T-cell (primary cell): ENCODE data around the gene TLE1. TPM values are rescaled to one million over a fixed set of nuclear protein-coding genes. Genes with fewer than 3 reads are reported as not detected.

Source experiments
- ATAC-seq, 4 experiments: fragments of 200-7000 bp in 3 of 4; fragments of 150-1000 bp in 1 of 4; cut with Tn5 transposase; replicated peaks in 1 of 4; 1 replicate in 3 of 4; 2 replicates in 1 of 4; pipeline ENCODE4 v1.10.0; 2021; ENCODE audit warnings: moderate library complexity in 3 of 4, mild to moderate bottlenecking in 2 of 4, moderate number of reproducible peaks in 1 of 4
- CTCF ChIA-PET, 2 donors: fragments of 300-600 bp; sonication (Branson Sonifier 250); formaldehyde crosslinking; loops; one replicate each; lab custom pipeline; 2022; ENCODE audit warnings: antibody characterized with exemption in 2 of 2; lab: Charles Lee
- POLR2A ChIA-PET, 2 donors: fragments of 300-600 bp; sonication (Branson Sonifier 250); formaldehyde crosslinking; loops; one replicate each; lab custom pipeline; 2022; ENCODE audit warnings: antibody characterized with exemption in 2 of 2; lab: Charles Lee
- DNase-seq, 35 experiments: peaks; one replicate each; pipeline versions ENCODE4 v3.0.0 to v3.0.0-alpha.2; 2013 to 2023
- H3K27ac ChIP-seq: one replicate; pipeline ENCODE4 v1.5.1; 2013; ENCODE audit warnings: low read length
- H3K27me3 ChIP-seq, 2 experiments: replicated peaks in 1 of 2; 1 replicate in 1 of 2; 2 replicates in 1 of 2; pipeline versions ENCODE4 v1.6.1 to v1.7.0; 2013; ENCODE audit warnings: low read length in 1 of 2, mixed read lengths in 1 of 2; ENCODE audit not compliant: control insufficient read depth in 2 of 2, insufficient read depth in 2 of 2; ENCODE audit errors: extremely low read depth in 1 of 2
- H3K36me3 ChIP-seq, 2 donors: 1 replicate in 1 of 2; 2 replicates in 1 of 2; pipeline versions ENCODE4 v1.6.1 to v1.7.0; 2013; ENCODE audit warnings: low read length in 1 of 2; ENCODE audit not compliant: control insufficient read depth in 2 of 2, insufficient read depth in 1 of 2; ENCODE audit errors: extremely low read depth in 1 of 2
- H3K4me1 ChIP-seq, 2 experiments: 1 replicate in 1 of 2; 2 replicates in 1 of 2; pipeline versions ENCODE4 v1.6.1 to v1.7.0; 2013; ENCODE audit warnings: low read length in 2 of 2, mixed read lengths in 1 of 2; ENCODE audit not compliant: insufficient read depth in 2 of 2, control insufficient read depth in 1 of 2; ENCODE audit errors: extremely low read depth in 1 of 2
- H3K4me3 ChIP-seq, 2 donors: 1 replicate in 1 of 2; 2 replicates in 1 of 2; pipeline versions ENCODE4 v1.5.1 to v1.7.0; 2013; ENCODE audit warnings: mild to moderate bottlenecking in 2 of 2, low read length in 1 of 2, moderate library complexity in 1 of 2; ENCODE audit not compliant: control insufficient read depth in 1 of 2; ENCODE audit errors: extremely low read depth in 1 of 2
- H3K9me3 ChIP-seq: 2 replicates; pipeline ENCODE4 v1.7.0; 2013
- H3K27ac Mint-ChIP-seq, 2 donors: one replicate each; pipeline ENCODE4 v1.8.0; 2020 to 2021; ENCODE audit warnings: mild to moderate bottlenecking in 2 of 2, mixed read lengths in 2 of 2
- H3K27me3 Mint-ChIP-seq, 2 donors: one replicate each; pipeline ENCODE4 v1.8.0; 2021 to 2022; ENCODE audit warnings: mixed read lengths in 2 of 2
- H3K36me3 Mint-ChIP-seq: one replicate; pipeline ENCODE4 v1.8.0; 2021; ENCODE audit warnings: mixed read lengths
- H3K4me1 Mint-ChIP-seq, 3 donors: one replicate each; pipeline ENCODE4 v1.8.0; 2020 to 2022; ENCODE audit warnings: mixed read lengths in 3 of 3, mild to moderate bottlenecking in 1 of 3
- H3K4me3 Mint-ChIP-seq, 3 donors: one replicate each; pipeline ENCODE4 v1.8.0; 2020 to 2022; ENCODE audit warnings: mild to moderate bottlenecking in 3 of 3, mixed read lengths in 3 of 3, moderate library complexity in 3 of 3
- H3K9me3 Mint-ChIP-seq, 3 donors: one replicate each; pipeline ENCODE4 v1.8.0; 2020 to 2022; ENCODE audit warnings: mixed read lengths in 3 of 3
- WGBS: methylation state at CpG from one replicate; pipeline ENCODE4 v1.1.5; 2013; ENCODE audit warnings: missing lambda C conversion rate; ENCODE audit not compliant: insufficient coverage; 5-methylcytosine and 5-hydroxymethylcytosine counted together
- total RNA-seq, 35 experiments: library from RNA in 6 of 35; stranded (reverse) in 6 of 35; fragments of 120-200 nt in 1 of 35; gene quantifications; one replicate each; pipeline versions ENCODE4 v1.2.1 to v1.2.4 and lab custom pipeline; 2013 to 2026

TLE1 gene
- total RNA-seq, 5 donors from 2014 or later (not counting 1 experiment from before 2014, with no cell fraction given) = 1.3 to 3.5 (median 2.8) TPM

GRCh38 chr9:81563739-81564138 lies 125.6 kb downstream of the TLE1 start:
- no peaks in the 10 kb centered on the region for H3K4me1 Mint-ChIP-seq
- no peak for DNase-seq
- Histone ChIP-seq H3K27me3 (no peaks in the 10 kb centered on the region), H3K36me3 (no peaks in the 10 kb centered on the region), H3K27ac (no peak overlapping the region), H3K9me3 (no peaks in the 10 kb centered on the region), H3K4me1 (peaks cover 0 to 2% of the 10 kb centered on the region in 2 experiments), H3K4me3 (no peak overlapping the region)
- ATAC-seq = no peak
- H3K36me3 Mint-ChIP-seq = no peaks in the 10 kb centered on the region
- H3K27ac Mint-ChIP-seq = no peak overlapping the region
- peaks cover 0 to 4% of the 10 kb centered on the region in 2 donors for H3K27me3 Mint-ChIP-seq
- H3K4me3 Mint-ChIP-seq = no peak overlapping the region
- ChIA-PET CTCF (no interaction called here), POLR2A (no interaction called here)
- H3K9me3 Mint-ChIP-seq = peaks cover 0 to 4% (median 3%) of the 10 kb centered on the region in 3 donors
- WGBS = 100% methylated on average over 1 of the region's 2 CpGs

GRCh38 chr9:81563020-81563407 lies 126.3 kb downstream of the TLE1 start:
- H3K27ac ChIP-seq = no peak overlapping the region
- ChIA-PET POLR2A (no interaction called here), CTCF (no interaction called here)
- no peaks in the 10 kb centered on the region for H3K9me3 ChIP-seq
- Mint-ChIP-seq H3K27ac (no peak overlapping the region), H3K36me3 (no peaks in the 10 kb centered on the region), H3K4me1 (no peaks in the 10 kb centered on the region), H3K27me3 (peaks cover 0 to 4% of the 10 kb centered on the region in 2 donors), H3K4me3 (no peak overlapping the region), H3K9me3 (peaks cover 0 to 4% (median 3%) of the 10 kb centered on the region in 3 donors)
- peaks cover 0 to 2% of the 10 kb centered on the region in 2 experiments for H3K4me1 ChIP-seq
- H3K36me3 ChIP-seq = no peaks in the 10 kb centered on the region
- WGBS = 100% methylated on average over 2 of the region's 4 CpGs
- ATAC-seq (no peak), DNase-seq (no peak)
- no peak overlapping the region for H3K4me3 ChIP-seq
- no peaks in the 10 kb centered on the region for H3K27me3 ChIP-seq

GRCh38 chr9:81562231-81563019 lies 126.9 kb downstream of the TLE1 start:
- POLR2A ChIA-PET = no interaction called here
- H3K9me3 ChIP-seq = no peaks in the 10 kb centered on the region
- Mint-ChIP-seq H3K4me1 (no peaks in the 10 kb centered on the region), H3K27ac (no peak overlapping the region), H3K36me3 (no peaks in the 10 kb centered on the region), H3K4me3 (no peak overlapping the region), H3K27me3 (peaks cover 0 to 4% of the 10 kb centered on the region in 2 donors), H3K9me3 (peaks cover 0 to 7% (median 3%) of the 10 kb centered on the region in 3 donors)
- no peaks in the 10 kb centered on the region for H3K27me3 ChIP-seq
- CTCF ChIA-PET = no interaction called here
- no peak overlapping the region for H3K27ac ChIP-seq
- peaks cover 0 to 2% of the 10 kb centered on the region in 2 experiments for H3K4me1 ChIP-seq
- DNase-seq = no peak
- H3K36me3 ChIP-seq = no peaks in the 10 kb centered on the region
- H3K4me3 ChIP-seq = no peak overlapping the region
- ATAC-seq = no peak
- WGBS = 91% methylated on average over 5 of the region's 10 CpGs

- ATAC-seq (no peak), DNase-seq (no peak)
- POLR2A ChIA-PET = no interaction called here
These were observed 128.3 kb downstream of the TLE1 start for GRCh38 chr9:81560851-81561732.

GRCh38 chr9:81559709-81560108 lies 129.6 kb downstream of the TLE1 start:
- H3K4me1 ChIP-seq = peaks cover 0 to 2% of the 10 kb centered on the region in 2 experiments
- WGBS = 89% methylated on average over 2 of the region's 4 CpGs

More at GRCh38 chr9:81560851-81561732, 128.3 kb downstream of the TLE1 start:
- no peak overlapping the region for H3K27ac Mint-ChIP-seq
- no peaks in the 10 kb centered on the region for H3K36me3 Mint-ChIP-seq
- peaks cover 0 to 2% of the 10 kb centered on the region in 2 experiments for H3K4me1 ChIP-seq
- CTCF ChIA-PET = no interaction called here
- H3K4me3 Mint-ChIP-seq = no peak overlapping the region
- no peak overlapping the region for H3K4me3 ChIP-seq
- no peaks in the 10 kb centered on the region for H3K9me3 ChIP-seq
- H3K27me3 ChIP-seq = no peaks in the 10 kb centered on the region
- no peak overlapping the region for H3K27ac ChIP-seq
- no peaks in the 10 kb centered on the region for H3K36me3 ChIP-seq
- H3K4me1 Mint-ChIP-seq = no peaks in the 10 kb centered on the region
- 84% methylated on average over 5 of the region's 13 CpGs for WGBS
- H3K9me3 Mint-ChIP-seq = peaks cover 0 to 7% (median 2%) of the 10 kb centered on the region in 3 donors
- peaks cover 0 to 4% of the 10 kb centered on the region in 2 donors for H3K27me3 Mint-ChIP-seq

GRCh38 chr9:81559197-81559596 lies 130.2 kb downstream of the TLE1 start:
- ATAC-seq (no peak), DNase-seq (no peak)
- WGBS = 70% methylated on average over 3 of the region's 4 CpGs
- H3K9me3 ChIP-seq = no peaks in the 10 kb centered on the region
- H3K4me1 ChIP-seq = peaks cover 0 to 2% of the 10 kb centered on the region in 2 experiments
- ChIA-PET POLR2A (no interaction called here), CTCF (no interaction called here)
- no peaks in the 10 kb centered on the region for H3K27me3 ChIP-seq
- Mint-ChIP-seq H3K9me3 (peaks cover 0 to 3% (median 0%) of the 10 kb centered on the region in 3 donors), H3K27ac (no peak overlapping the region), H3K36me3 (no peaks in the 10 kb centered on the region), H3K4me1 (no peaks in the 10 kb centered on the region), H3K4me3 (no peak overlapping the region), H3K27me3 (no peaks in the 10 kb centered on the region)
- H3K4me3 ChIP-seq = no peak overlapping the region
- no peaks in the 10 kb centered on the region for H3K36me3 ChIP-seq
- H3K27ac ChIP-seq = no peak overlapping the region

More at GRCh38 chr9:81559709-81560108, 129.6 kb downstream of the TLE1 start:
- H3K27ac ChIP-seq = no peak overlapping the region
- H3K4me1 Mint-ChIP-seq = no peaks in the 10 kb centered on the region
- DNase-seq (no peak), ATAC-seq (no peak)
- H3K27me3 Mint-ChIP-seq = peaks cover 0 to 3% of the 10 kb centered on the region in 2 donors
- no peaks in the 10 kb centered on the region for H3K9me3 ChIP-seq
- no peak overlapping the region for H3K4me3 Mint-ChIP-seq
- no peaks in the 10 kb centered on the region for H3K27me3 ChIP-seq
- ChIA-PET POLR2A (no interaction called here), CTCF (no interaction called here)
- H3K4me3 ChIP-seq = no peak overlapping the region
- H3K27ac Mint-ChIP-seq = no peak overlapping the region
- H3K36me3 ChIP-seq = no peaks in the 10 kb centered on the region
- peaks cover 0 to 7% (median 0%) of the 10 kb centered on the region in 3 donors for H3K9me3 Mint-ChIP-seq
- no peaks in the 10 kb centered on the region for H3K36me3 Mint-ChIP-seq
